Raji (cell line): ENCODE results near the gene REG4.

Experiments
- POLR2A ChIP-seq: IDR thresholded peaks from 2 replicates; pipeline ENCODE4 v1.6.1; 2011; ENCODE audit warnings: low read depth, low read length, control low read depth; ENCODE audit not compliant: insufficient read depth

REG4 gene

DNA sequence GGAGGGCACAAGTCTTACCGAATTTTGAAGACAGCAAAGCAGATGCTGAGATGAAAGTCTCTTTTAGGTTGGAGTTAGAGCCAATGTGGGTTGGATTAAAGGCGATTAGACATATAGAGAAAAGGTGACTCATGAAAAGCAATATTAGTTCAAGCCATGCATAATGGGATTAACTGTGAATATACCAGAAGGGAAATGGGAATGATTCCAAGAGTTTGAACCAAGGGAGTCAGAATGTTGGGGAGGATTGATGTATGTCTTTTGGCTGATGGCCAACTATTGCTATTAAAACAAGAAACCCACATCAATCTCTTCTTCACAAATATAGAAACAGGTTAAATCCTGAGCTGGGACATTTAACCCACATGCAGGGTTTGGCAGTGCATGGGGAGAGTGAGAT, 43.8 kb downstream of the REG4 start:
- TF ChIP-seq POLR2A = no peak

DNA sequence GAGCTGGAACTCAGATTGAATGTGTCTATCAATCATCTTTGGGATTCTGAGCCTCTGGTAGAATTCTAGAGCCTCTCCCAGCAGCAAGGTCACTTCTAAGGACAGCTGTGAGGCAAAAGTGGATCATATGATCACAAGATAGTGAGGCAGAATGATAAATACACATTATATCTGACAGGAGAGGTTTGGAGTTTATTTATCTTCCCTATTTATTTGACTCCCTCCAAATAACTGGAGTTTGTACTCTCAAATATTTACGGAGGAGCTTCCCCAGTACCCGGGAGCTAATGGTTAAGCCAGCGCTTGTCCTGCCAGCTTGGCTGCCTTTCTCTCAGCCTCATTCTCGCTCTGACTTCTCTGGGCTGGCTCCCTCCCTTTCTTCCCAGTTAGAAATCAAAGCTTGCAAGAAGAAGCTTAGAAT, 44.9 kb downstream of the REG4 start:
- no peak for TF ChIP-seq POLR2A

DNA sequence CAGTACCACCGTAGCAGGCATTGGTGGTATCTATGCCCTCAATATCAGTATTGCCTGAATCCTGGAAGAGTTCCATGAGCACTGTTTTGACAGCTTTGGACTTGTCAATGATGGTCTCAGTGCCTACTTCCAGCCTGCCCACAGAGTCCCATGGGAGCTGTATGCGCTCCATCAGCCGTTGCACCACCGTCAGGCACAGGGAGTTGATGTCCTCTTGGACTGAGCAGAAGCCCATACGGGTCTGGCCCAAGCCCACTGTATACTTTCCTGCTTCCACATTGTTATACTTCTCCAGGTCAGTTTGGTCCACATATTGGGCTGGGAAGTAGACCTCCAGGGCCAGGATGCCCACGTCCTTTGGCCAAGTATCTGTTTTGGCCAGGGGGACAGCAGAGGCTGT, 47.0 kb downstream of the REG4 start:
- no peak for TF ChIP-seq POLR2A

DNA sequence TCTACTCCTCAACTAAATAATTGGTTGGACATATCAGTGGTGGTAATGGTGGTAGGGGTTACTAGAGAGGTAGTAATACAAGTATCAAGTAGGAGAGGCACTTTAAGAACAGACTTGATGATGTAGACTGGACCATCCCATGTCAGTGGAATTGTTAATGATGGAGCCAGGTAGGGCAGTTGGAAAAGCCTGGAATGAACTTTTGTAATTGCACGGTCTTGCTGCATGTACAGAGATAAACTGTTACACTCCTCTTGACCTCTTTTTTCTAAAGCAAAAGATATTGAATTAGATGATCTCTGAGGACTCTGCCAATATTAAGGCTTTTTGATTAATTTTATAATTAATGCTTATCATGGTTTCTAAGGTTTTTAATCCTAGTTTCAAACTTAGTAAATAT, 48.3 kb downstream of the REG4 start:
- TF ChIP-seq POLR2A = no peak

DNA sequence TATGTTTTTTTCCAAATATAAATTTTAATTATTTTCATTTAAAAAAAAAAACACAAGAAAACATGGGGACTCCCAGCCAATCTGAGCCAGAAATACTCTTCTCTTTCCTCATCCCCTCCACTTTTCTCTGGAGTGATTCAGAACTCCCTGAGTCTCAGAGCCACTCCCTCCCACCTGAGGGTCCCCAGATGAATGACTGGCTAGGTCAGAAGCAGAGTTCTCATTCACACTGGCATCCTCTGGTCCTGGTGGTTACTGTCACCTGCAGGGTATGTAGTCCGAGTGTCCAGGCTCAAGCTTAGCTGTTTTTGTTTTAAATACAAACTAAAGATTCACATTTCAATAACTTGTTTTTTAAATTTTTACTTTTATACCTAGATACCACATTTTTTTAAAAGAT, 48.9 kb downstream of the REG4 start:
- no peak for TF ChIP-seq POLR2A

DNA sequence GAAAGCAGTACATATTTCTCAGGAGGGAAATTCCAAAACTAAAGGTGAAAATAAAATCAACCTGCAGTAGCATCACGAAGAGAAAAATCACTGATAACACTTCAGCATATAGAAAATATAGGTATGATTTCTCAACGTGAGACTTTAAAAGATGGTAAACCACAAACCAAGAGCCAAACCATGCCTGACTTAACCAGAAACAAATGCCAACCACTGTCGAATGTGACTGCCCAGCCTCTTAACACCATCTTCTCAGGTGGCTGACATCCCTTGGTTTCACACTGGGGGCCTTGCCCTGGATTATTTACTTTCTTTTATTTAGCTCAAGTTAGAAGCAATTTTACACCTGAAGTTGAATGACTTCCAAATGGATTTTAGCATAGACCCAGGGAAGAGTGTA, 52.7 kb downstream of the REG4 start:
- no peak for TF ChIP-seq POLR2A

DNA sequence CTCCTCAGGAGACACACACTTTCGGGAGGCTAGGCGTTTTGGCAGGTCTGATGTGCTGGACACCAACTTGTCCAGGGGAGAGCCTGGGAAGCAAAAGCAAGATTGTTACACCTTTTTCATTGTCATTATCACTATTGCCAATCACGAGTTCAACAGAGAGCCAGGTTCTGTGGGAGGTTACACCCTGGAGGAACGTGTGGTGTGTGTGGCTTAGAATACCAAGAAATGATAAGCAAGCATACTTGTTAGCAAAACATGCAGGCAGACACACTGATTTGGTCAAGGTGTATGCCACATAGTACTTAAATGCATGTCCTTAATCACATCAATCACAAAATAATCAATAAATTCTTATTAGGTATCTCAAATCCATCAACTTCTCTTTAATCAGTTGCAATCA, 58.7 kb downstream of the REG4 start:
- TF ChIP-seq POLR2A = no peak

DNA sequence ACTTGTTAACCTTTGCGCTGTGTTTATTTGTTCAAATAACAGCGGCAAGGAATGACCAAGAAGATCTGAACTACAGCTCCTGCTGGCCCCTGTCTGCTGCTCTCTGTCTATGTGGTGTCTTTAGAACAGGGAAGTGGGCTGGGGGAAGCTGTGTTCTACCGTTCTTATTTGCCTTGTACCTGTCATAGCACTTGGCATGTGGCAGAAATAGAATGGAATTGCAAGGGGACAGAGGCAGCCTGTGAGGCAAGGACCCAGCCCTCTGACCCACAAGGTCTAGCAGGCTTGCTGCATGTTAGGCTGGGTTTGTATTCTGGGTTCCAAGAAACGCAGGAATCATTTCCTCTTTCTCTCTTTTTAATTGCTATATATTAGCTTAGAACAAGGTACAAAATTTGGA, 63.2 kb downstream of the REG4 start:
- no peak for TF ChIP-seq POLR2A

DNA sequence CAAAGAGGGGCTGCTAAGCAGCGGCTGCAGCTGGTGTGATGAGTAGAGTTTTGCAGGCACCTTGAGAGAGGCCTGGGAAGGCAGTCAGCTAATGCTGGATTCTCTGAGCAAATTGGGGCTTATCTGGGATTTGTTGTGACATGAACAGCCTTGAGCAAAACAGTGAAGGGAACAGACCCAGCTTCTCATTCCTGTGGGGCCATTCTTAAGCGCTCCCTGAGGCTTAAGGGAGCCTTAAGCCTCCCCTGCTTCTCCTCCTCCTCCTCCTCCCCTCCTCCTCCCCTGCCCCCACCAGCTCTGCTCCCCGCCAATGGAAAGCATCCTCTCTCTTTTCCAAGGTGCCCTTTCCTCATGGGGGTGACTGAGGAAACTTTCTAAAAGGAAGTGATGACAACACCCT, 63.8 kb downstream of the REG4 start:
- TF ChIP-seq POLR2A = no peak

DNA sequence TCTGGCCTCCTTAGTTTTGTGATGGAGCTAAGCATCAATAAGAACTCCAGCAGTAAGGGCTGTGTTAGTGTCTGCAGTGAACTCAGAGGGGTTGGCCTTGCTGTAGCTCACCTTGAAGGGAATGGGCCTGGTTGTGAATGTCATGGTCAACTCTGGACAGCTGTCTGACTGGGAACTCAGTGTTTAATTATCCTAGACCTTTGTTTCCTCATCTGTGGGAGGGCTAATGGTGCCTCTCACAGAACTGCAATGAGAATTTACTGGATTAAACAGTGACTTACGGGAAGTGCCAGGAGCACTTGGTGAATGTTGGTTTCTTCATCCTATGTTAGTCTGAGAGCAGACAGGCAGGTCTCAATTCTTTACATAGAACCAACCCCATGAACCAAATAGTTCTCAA, 66.2 kb downstream of the REG4 start:
- no peak for TF ChIP-seq POLR2A

DNA sequence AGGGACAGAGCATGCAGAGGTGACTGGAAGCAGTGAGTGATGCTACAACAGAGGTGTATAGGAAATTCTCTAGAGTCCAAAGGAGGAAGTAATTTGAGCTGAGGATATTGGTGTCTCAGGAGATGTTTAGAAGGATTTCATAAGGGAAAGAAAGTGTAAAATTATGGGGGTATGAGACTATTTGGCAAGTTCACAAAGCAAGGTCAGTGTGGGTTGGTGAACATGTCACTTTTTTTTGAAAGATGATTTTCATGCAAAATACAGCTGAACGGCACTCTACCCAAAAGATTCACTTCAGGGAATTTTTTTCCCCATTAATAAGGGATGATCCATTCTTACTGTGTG, 66.7 kb downstream of the REG4 start:
- TF ChIP-seq POLR2A = no peak
